ENCODE results near the gene BCAS3.

BCAS3 gene

DNA sequence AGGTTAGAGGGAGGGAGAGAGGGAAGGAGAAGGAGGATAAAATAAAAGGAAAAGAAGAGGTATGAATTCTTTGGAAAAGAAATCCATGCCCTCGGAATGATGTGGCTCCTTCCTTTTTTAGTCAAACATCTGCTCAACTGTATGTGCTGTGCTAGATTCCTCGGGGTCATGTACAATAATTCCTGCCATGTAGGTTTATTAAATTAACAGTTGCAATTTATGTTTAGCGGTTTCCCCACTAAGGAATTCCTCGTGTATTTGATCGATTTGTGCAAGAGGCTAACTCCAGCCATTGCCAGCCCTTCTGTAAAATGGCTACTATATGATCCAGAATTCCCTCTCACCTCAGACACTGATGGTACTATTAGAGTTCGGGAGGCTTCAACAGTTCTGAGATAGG is 639.0 kb downstream of the BCAS3 start:
- no peak for DNase-seq (ENCODE audit: low spot score)

DNA sequence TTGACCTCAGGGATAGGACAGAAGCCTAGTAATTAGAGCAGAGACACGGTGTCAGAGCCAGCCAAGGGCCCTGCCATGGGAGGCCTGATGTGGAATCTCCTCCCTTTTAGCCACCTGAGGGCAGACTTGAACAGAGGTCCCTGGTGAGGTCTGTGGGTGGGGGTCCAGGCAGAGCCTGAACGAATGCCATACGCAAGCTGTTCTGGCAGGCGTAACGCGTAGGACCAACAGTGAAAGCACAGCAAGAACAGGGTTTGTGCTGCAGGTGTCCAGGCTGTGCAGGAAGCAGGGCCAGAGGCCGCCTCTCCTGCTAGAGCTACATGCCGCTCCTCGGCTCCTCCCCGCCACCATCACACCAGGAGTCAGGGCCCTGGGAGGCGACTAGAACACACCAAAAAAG is 640.1 kb downstream of the BCAS3 start:
- no peak for DNase-seq (ENCODE audit: low spot score)

DNA sequence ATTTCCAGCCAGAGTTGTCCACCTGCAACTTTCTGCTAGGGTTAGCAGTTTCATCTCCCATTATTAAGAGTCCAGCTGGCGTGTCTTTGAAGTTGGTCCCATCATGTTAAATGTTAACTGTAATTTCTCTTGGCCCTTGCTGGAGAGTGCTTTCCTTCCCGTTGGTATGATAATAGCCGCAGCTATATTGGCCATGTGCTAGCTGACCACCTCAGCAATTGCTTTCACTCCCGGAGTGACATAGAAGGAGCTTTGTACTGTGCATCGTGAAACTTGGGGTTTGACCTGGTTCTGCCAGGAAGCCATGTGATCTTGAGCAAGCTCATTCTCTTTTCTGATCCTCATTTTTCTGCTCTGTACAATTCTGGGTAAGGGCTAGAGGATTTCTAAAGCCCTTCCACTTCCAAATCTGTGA is 641.0 kb downstream of the BCAS3 start:
- no peak for DNase-seq (ENCODE audit: low spot score)

DNA sequence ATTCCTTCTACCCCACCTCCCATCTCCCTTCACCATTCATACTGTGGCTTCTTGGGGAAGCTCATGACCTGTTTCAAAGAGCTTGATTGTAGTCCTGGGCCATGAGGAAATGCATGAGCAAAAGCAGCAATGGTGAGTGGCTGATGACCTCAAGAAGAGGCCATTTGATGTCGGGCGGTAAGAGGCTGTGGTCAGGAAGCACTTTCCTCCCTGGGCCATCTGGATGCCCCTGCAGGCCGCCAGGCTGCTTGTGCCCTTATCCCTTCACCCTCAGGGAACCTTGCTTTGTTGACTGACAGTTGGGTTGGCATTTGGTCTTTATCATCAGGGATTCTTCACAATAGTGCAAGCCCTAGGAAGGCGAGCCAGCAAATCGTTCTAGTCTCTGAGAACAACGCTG is 643.7 kb downstream of the BCAS3 start:
- no peak for DNase-seq (ENCODE audit: low spot score)

DNA sequence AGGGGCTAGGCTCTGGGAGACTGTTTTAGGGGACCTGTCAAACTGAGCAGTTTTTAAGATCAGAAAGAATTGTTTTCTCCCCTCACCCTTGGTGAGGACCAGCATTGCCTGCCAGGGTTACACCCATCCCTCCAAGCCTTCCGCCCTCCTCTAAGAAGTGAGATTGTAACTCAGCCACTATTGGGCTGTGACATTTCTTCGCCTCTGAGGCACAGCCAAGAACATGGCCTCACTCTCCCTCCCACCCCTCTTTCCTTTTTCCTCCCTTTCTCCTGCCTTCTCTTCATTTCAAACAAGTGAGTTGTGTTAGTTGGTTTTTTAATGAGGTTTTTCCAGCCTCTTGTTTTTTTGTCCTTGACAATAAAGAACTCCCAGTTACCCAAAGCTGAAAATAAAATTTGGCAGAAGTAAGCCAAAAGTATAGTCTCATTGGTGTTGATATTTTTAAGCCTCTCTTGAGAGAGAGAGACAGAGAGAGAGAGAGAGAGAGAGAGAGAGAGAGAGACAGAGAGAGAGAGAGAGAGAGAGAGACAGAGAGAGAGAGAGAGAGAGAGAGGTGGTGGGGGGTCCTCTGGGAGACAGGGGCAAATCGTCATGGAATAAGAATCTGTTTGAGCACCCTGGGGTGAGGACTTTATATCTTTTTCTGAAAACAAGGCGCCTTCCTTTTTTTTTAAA is 644.8 kb downstream of the BCAS3 start:
- no peak for DNase-seq (ENCODE audit: low spot score)

DNA sequence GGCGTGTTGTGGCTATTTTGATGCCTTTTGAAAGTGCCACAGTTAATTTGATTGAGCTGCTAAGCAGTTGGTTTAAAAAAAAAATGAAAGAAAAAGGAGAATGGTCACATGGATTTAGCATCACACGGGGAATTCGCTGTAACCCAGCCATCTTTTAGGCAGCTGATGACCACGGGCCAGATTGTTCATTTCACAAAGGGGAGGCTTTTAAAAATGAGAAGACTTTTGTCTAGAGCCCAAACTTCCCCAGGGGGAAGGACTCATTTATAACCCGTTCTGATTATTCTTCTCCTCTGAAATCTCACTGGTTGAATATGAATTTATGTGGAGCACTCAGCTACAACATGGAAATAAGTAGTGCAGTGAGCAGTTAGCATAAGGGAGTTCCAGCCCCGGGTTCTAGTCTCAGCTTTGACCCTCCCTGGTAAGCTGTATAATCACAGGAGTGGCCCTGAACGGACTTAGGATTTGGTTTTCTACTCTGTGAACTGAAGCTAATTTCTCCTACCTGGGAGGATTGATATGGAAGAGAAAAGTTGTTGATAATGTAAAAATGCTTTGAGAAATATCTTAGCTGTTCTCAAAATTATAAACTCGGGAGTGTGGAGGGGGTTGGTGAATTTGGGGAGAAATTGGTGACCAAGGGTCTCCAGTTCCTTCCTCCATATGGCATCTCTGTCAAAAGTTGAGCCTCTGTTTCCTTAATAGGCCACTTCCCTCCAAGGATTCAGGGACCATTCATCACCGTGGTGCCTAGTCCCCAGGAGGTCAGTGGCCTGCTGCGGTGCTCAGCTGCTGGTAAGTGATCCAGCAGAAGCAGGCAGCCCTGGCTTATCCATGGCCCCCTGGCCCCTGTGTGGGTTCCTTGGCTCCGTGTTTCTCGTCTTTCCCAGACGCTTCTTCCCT is 645.6 kb downstream of the BCAS3 start:
- no peak for DNase-seq (ENCODE audit: low spot score)

DNA sequence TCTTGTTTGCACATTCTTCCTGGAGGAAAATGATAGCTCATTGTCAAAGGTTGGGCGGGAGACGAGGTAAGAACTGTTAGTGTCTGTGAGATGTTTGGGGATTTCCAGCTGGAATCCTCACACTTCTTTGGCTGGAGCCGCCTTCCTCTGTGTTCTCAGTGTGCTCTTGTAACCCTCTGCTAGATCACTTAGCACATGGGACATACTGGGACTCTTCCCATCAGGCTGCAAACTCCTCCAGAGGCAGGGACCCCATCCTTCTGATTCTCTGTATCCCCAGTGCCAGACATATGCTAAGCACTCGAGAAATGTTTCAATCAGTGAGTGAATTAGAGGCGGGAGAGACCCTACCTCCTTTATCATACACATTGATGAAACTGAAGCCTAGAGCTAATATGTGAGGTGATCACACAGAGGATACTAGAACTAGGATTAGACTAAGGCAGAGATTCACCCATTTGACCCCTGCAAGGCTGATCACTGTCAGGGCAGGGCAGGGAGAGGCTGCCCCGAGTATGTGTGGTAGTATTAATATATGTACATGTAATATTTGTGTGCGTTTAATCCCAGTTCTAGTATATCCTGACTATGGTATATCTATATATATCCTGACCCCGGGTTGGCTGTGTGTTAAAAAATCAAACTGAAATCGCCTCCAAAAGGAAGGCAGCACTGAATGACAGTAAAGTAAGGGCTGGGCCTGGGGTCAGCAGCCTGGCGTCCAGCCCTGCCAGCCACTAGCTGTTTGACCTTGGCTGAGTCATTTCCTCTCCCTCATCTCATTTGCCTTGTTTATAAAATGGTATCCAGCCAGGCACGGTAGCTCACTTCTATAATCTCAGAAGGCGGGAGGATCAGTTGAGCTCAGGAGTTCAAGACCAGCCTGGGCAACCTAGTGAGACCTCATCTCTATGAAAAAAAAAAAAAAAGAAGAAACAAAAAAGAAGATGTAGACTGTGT is 646.5 kb downstream of the BCAS3 start:
- no peak for DNase-seq (ENCODE audit: low spot score)

DNA sequence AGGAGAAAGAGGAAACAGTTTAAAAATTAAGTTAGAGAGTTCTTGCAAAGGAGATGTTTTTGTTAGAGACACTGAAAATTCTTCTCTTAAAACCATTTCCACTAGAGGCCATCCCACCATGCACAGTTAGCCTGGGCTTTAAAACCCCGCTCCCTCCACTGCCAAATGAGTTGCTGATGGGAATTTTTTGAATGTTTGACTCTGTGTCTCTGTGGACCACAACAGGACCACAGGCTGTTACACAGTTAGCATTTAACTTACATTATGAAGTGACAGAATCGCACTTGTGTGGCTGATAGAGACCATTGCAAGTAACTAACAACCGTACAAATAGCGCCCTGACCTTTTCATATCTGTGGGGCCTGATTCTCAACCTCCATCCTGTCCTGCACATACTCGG is 647.3 kb downstream of the BCAS3 start:
- no peak for DNase-seq (ENCODE audit: low spot score)

DNA sequence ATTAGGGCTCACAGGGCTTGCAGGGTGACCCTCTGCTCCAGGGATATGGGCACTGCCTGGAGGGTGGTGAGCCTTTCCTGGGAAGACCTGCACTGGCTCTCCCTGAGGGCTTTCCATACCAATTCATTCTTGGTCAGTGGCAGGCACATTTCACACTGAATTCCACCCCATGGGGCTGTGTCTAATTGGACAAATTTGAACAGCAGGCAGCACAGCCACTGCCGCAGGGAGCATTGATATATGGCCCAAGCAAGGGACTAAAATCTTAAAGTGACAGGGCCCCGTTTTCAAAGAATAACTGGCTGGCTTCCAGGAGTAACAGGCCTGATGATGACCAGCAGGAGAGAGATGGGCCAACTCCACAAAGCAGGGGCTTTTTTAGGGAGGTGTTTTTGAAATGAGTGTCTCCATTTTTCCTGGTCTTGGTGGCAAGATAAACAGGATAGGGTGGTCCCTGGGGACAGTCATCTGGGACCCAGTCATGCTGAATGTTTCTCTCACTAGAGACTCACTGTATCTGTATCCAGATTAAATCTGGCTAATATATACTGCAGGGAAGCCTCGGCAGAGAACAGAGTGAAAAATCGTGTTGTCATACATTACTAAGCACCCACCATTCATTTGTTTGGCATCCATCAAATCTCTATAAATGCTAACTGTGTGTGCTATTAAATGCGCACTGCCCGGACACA is 647.9 kb downstream of the BCAS3 start:
- no peak for DNase-seq (ENCODE audit: low spot score)

DNA sequence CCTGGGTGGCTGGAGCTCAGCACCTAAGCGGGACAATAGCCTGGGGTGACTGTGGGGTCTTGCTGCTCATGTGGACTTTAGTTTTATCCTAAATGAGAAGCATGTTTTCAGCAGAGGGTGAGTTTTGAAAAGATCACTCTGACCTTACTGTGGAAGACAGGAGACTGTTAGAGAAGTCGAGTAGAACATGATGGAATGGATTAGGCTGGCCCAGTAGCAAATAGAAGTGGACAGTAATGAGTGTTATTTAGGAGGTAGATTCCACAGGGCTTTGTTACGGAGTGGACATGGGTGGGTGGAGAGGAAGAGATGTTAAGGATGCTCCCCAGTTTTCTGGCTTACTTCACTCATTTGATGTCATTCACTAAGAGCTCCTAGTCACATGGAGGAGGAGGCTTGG is 648.7 kb downstream of the BCAS3 start:
- no peak for DNase-seq (ENCODE audit: low spot score)

DNA sequence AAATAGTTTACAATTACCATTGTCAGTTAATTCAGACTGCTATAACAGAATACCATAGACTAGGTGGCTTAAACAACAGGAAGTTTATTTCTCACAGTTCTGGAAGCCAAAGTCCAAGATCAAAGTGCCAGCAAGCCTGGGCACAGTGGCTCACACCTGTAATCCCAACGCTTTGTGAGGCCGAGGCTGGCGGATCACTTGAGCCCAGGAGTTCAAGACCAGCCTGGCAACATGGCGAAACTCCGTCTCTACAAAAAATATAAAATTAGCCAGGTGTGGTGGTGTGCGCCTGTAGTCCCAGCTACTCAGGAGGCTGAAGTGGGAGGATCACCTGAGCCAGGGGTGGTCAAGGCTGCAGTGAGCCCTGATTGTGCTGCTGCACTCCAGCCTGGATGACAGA is 650.7 kb downstream of the BCAS3 start:
- no peak for DNase-seq (ENCODE audit: low spot score)

DNA sequence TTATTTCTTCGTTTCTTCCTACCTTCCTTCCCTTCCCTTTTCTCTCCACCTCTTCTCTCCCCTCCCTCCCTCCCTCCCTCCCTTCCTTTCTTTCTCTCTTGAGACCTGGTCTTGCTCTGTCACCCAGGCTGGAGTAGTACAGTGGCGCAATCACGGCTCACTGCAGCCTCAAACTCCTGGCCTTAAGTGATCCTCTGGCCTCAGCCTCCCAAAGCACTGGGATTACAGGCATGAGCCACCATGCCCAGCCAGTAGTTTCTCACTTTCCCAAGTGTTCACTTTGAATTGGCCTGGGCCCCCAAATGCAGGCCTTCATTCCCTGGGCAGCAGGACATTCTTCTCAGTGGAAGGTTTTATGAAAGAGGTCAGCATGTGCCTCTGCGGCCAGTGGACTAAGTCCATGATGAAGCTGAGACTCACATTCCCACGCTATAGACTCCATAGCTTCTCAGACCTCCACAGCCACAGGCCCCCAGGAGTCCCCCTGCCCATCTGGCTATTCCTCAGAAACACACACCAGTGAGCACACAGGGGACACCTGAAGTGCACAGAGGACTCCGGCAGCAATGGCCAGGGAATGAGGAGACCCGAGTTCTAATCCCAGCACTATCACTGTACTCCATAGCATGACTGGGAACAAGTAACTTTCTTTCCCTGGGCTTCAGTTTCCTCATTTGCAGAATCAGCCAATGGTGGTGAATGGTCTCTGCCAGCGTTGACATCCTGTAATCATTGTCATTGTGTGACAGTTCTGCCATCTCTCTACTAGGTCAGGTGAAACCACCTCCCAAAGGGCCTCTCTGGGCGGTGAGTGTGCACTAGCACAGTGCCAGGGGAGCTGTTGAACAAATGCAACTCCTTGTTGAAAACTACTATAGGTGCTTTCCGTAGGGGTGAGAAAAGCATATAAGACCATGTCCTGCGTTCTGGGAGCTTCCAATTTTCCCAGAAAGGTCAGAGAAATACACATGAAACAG is 652.8 kb downstream of the BCAS3 start:
- DNase-seq (ENCODE audit: low spot score), result no peak

DNA sequence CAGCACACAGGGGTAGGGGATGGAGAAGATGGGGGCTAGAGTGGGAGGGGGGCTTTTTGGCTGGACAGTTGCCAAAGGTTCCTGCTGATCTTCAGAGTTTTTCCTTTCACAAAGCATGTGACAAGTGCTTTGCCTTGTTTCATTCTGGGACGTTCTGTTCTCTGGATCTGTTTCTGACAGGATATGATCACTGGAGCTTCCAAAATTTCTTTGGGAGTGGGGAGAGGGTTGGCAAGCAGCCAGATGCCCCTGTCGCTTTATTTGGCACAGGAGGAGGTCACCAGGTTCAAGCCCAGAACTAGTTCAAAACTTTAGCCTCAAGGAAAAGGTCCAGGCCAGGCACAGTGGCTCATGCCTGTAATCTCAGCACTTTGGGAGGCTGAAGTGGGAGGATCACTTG is 653.5 kb downstream of the BCAS3 start:
- DNase-seq (ENCODE audit: low spot score), result no peak

DNA sequence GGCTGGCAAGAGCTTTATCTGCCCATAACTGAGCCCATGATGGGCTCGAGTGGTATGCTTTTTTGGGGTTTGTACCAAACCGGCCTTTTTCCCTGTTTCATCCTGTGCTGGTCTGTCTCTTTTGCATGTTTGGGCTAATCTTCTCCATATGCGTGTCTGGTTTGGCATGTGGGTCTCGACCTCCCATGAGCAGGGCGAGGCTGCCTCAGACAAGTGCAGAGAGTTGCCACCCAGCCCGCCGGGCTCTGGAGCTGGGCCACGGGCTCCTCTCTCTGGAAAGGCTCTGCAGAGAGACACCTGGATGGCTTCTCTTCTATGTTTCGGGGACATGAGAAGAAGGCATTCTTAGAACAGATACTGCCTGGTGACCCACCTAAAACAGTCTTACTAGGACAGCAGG is 654.2 kb downstream of the BCAS3 start:
- DNase-seq (ENCODE audit: low spot score), result no peak

DNA sequence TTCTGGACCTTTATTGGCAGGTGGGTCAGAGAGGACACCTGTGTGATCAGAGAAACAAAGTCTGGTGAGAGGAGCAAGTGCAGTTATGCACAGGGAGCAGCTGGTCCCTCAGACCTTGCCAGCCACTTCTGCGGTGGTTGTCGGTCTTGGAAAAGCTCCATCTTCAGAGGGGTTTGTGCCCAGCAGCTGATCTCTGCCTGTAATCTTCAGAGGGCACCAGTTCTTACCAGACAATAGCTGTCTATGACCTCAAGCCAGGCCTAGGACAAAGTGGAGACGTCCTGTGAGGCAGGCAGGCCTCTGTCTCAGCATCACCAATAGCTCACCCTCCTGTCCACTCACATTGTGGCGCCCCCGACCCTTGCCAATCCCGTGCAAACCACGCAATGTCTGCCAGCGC is 655.5 kb downstream of the BCAS3 start:
- no peak for DNase-seq (ENCODE audit: low spot score)

DNA sequence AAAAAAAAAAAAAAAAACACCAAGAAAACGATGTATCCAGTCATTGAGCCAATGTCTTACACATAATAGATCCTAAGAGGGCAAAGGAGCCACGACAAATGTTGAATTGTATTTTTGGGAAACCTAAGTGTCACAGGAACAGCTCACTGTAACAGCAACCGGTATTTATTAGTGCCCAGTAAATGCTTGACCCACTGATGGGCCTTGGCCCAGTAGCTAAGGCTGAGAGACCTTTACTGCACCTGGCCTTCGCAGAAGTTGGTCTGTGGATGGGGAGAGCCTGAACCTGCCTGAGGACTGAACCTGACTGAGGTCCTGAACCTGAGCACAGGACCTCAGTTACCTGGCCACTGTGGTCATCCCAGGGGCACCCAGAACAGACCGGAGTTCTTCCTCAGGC is 657.0 kb downstream of the BCAS3 start:
- no peak for DNase-seq (ENCODE audit: low spot score)

DNA sequence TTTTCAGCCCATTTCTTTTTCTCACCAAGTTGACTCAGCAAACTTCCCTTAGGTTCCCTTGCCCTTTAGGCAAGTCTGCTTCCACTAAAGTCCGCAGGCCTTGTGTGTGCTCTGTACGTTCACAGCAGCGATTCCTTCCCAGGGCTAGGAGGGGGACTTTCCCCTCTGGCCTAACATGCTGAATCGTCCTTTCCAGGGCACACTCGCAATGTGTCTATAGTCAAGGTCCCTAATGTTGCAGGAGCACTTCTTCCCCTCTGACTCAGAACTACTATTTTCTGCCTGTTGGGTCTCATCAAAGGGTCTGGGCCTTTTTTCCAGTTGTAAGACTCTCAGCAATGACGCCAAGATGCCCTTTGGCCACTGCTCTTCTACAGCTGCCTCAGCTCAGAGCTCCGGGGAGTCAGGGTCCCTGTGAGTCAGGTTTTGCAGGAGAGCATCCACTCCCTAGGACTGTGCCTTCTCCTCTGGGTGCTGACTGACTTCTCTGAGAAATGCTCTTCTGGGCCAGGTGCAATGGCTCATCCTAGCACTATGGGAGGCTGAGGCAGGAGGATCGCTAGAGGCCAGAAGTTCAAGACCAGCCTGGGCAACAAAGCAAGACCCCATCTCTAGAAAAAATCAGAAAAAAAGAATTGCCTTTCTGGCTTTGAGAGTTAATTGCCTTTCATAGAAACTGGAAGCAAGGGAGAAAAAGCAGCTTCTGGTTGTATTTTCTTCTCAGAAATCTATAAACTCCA is 657.6 kb downstream of the BCAS3 start:
- DNase-seq (ENCODE audit: low spot score), result no peak

DNA sequence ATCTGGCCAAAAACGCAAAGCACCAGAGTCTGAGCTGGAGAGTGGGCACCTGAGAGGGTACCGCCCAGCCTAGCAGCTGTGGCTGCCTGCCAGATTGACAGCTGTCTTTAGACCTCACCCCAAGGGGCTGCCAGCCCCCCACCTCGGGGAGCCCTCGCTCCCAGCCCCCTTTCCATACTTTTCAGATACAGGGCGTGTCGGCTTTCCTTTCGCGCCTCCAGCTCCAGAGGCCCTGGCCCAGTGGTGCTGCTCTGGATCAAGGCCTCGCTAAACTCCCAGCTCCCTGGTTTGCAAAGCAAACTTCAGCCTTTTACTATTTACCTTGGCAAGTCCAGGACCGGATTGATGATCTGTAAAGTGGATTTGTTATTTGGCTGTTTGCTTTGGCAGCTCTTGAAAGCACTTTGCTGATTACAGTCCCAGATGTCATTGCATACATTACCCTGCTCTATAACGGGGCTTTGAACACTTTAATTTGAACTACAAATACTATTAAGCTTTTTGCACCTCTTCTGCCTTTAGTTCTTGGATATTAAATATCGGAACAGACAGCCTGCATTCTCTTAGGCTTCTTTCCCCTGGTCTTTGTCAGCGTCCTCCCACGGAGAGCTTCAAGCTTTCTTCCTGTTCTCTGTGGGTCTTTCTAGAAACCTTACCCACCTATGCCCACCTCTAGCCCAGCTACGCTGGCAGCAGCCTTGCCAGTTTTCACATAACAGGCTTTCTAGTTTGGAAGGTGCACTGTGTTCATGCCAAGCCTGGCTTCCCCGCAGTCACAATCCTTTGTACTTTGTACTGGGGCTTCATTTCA is 658.4 kb downstream of the BCAS3 start:
- no peak for DNase-seq (ENCODE audit: low spot score)

DNA sequence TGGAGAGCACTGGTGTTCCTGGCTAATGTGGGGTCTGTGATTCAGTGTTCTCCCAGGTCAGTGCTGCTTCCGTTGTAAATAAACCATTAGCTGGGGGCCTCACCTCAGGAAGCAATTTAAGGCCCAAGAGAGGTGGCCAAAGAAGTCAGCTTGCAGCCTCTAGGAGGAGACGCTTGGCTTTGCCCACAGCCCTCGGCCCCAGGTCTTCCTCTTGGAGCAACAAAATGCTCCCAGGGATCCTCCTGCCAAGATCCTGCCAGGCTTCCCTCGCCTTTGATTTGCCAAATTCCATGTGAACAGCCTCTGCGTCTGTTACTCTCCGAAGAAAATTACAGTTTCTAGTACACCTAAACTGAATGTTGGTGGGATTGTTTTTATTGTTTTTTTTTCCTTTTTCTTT is 659.6 kb downstream of the BCAS3 start:
- no peak for DNase-seq (ENCODE audit: low spot score)
